ENCODE measurements around the gene SLC9B1.
"Not testable (repeated sequence)": the region's sequence is repeated elsewhere in the genome, so short reads cannot be mapped to it uniquely, and the experiment has no call there.

SLC9B1 gene

DNA sequence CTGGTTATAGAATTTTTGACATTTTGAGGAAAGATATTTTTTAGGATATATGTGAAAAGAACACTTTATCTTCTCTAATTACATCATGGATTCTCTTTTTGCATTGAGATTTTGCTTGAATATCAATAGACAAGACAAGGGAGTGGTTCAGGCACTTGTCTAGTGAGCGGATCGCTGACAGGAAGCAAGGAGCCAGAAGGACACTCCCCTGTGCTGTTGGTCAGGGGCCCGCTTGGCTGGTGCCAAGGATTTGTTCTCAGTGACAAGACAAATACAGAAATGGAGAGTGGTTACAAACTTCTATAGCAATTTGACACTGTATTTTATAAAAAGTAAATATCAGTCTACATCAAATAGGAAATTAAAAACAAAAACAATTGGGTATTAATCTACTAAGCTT lies 60.0 kb downstream of the SLC9B1 start:
- no peak for FAIRE-seq
- no peak for DNase-seq (ENCODE audit: insufficient read length, low spot score)
- TF ChIP-seq, protein P1, sequence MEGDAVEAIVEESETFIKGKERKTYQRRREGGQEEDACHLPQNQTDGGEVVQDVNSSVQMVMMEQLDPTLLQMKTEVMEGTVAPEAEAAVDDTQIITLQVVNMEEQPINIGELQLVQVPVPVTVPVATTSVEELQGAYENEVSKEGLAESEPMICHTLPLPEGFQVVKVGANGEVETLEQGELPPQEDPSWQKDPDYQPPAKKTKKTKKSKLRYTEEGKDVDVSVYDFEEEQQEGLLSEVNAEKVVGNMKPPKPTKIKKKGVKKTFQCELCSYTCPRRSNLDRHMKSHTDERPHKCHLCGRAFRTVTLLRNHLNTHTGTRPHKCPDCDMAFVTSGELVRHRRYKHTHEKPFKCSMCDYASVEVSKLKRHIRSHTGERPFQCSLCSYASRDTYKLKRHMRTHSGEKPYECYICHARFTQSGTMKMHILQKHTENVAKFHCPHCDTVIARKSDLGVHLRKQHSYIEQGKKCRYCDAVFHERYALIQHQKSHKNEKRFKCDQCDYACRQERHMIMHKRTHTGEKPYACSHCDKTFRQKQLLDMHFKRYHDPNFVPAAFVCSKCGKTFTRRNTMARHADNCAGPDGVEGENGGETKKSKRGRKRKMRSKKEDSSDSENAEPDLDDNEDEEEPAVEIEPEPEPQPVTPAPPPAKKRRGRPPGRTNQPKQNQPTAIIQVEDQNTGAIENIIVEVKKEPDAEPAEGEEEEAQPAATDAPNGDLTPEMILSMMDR (IDR thresholded peaks at IDR 0.05; ENCODE audit: insufficient read depth, missing control alignments), result no peak

DNA sequence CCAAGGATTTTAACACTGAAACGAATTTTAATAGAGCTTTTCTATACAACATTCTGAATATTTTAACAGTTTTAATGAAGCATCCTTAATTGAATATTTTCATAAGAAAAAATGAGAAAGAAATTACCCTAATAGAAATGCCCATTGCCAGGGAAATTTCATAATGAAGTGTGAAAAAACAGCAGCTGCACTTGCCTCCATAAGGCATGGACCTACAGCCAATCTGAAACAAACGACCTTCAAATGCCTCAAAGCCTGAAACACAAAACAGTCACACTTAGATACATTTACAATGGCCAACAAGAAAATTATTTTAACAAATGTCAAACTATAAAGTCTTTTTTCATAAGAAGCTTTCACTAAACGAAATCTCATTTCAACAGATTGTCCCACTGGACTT lies 74.4 kb downstream of the SLC9B1 start:
- FAIRE-seq (no peak), DNase-seq (ENCODE audit: insufficient read length, low spot score) (no peak)
- TF ChIP-seq, protein P1 (IDR thresholded peaks at IDR 0.05; ENCODE audit: insufficient read depth, missing control alignments), result no peak

DNA sequence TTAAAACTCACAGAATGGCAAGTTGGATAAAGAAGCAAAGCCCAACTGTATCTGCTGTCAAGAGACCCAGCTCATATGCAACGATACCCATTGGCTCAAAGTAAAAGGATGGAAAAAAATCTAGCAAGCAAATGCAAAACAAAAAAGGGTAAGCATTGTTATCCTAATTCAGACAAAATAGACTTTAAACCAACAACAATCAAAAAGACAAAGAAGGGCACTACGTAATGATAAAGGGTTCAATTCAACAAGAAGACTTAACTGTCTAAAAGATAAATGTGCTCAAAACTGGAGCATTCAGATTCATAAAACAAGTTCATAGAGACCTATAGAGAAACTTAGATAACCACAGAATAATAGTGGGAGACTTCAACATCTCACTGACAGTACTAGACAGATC lies 81.4 kb downstream of the SLC9B1 start:
- FAIRE-seq; DNase-seq (ENCODE audit: insufficient read length, low spot score): not testable (repeated sequence)

DNA sequence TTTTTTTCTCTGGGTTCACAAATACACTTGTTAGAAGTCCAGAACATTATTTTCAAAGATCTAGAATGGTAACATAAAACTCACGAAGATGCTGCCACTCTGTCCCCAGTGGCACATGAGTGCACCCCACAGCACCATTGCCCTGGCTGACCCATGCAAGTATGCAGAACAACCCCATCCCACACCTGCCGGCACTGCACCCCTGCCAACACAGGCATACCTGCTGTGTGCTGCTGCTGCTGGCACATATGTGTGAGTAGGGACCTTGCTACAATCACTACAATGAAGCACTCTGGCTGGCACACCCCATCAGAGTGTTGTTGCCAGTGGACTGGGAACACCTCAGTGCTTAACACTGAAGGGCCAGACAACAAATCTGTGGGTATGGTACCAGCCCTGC lies 83.8 kb downstream of the SLC9B1 start:
- DNase-seq (ENCODE audit: insufficient read length, low spot score) (no peak), FAIRE-seq (no peak)
- TF ChIP-seq, protein P1 (IDR thresholded peaks at IDR 0.05; ENCODE audit: insufficient read depth, missing control alignments), result no peak

DNA sequence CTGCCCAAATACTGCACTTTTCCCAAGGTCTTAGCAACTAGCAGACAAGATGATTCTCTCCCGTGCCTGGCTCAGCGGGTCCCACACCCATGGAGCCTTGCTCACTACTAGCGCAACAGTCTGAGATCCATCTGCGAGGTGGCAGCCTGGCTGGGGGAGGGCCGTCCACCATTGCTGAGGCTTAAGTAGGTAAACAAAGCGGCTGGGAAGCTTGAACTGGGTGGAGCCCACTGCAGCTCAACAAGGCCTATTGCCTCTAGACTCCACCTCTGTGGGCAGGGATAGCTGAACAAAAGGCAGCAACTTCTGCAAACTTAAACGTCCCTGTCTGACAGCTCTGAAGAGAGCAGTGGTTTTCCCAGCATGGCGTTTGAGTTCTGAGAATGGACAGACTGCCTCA lies 99.8 kb downstream of the SLC9B1 start:
- not testable (repeated sequence) for DNase-seq (ENCODE audit: insufficient read length, low spot score); FAIRE-seq

DNA sequence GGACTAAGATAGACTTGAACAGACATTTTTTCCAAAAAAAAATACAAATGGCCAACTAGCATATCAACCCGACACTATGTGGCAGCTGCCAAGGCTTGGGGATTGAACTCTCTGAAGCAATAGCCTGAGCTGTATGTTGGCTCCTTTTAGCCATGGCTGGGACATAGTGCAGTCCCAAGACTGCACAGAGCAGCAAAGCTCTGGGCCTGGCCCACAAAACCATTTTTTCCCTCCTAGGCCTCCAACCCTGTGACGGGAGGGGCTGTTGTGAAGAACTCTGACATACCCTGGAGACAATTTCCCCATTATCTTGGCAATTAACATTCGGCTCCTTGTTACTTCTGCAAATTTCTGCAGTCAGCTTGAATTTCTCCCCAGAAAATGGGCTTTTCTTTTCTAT lies 100.6 kb downstream of the SLC9B1 start:
- no peak for FAIRE-seq
- no peak for DNase-seq (ENCODE audit: insufficient read length, low spot score)
- TF ChIP-seq, protein P1 (IDR thresholded peaks at IDR 0.05; ENCODE audit: insufficient read depth, missing control alignments), result no peak

DNA sequence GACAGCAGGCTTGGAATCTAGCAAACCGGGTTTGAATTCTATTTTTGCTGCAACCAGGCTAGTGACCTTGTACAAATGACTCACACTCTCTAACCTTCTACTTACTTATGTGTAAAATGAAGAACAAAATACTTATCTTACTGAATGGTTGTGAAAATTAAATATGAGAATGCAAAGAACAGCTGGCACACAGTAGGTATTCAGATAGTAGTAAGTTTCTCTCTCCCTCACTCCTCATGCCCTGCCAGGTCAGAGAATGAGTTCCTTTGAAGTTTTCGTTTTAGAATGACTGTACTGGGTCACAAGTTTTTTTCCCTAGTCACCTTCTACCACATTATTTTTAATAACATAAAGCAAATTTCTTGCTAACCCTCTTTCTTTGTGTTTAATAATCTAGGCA lies 117.7 kb downstream of the SLC9B1 start:
- no peak for DNase-seq (ENCODE audit: insufficient read length, low spot score)
- FAIRE-seq, result no peak

DNA sequence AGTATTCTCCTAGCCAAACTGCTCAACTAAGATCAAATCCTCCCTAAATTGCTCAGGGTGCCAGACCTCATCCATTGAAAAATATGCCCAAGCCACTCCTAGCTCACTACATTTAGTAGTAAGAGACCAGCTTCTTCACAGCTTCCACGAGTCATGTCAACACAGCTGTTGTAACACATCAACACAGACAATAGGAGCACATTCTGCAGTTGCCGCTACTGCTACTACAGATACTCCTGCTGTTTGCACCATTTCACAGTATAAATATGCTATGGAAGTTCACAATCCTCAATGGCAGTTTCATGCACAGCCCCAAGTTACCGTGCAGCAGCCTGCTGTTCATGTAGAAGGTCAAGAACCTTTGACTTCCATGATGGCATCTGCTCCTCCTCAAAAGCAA lies 121.9 kb downstream of the SLC9B1 start:
- FAIRE-seq; DNase-seq (ENCODE audit: insufficient read length, low spot score): not testable (repeated sequence)

More for the DNA sequence above, 117.7 kb downstream of the SLC9B1 start:
- TF ChIP-seq, protein P1 (IDR thresholded peaks at IDR 0.05; ENCODE audit: insufficient read depth, missing control alignments), result no peak

DNA sequence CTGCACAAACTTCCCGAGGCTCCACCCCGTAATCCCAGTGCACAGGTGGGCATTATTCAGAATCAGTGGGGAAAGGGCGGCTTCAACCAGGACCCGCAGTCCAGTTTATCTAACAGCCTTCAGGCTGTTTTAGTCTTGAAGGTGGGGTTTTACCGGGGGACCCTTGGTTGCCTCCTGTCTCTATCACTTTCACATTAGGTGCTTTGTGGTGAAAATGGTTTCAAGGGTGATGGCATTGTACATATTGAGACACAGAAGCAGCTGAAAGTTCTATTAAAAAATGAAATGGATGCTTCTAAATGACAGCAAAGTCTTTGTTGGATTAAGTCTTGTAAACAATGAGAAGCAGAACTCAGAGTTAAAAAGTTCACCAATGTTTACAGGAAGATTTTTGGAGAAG lies 123.0 kb downstream of the SLC9B1 start:
- FAIRE-seq; DNase-seq (ENCODE audit: insufficient read length, low spot score): not testable (repeated sequence)

DNA sequence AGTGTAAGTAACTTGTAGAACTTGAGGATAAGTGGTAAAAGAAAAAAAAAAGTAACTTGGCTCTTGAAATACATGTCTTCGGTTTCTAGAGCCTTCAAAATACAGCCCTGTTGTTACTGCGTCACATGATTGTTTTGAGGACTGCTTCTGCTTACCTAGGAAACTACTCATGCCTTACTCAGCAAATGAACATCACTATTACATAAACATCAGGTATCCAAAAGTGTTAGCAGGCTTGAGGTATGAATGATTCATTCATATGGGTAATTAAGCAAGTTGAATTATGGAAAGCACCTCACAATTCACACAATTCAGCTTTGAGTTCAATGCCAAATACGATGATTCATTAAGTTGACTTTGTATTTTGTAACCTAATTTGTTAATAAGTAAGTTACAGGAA lies 129.6 kb downstream of the SLC9B1 start:
- not testable (repeated sequence) for FAIRE-seq; DNase-seq (ENCODE audit: insufficient read length, low spot score)

DNA sequence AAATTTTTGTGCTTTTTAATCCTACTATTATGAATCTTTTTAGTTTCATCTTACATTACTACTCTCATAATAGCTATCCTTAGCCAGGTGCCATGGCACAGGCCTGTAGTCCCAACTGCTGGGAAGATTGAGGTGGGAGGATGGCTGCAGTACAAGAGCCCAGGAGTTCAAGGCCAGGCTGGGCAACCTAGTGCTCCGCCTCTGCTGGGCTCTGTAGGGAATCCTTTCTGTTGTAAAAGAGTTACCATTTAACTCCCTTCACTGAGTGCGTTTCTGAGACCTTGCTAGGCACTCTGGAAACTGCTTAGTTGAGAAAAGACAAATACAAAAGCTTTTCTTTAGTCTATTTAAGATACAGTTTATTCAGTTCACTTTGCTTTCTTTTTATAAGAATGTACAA lies 130.9 kb downstream of the SLC9B1 start:
- DNase-seq (ENCODE audit: insufficient read length, low spot score); FAIRE-seq: not testable (repeated sequence)
